DOHH2 (cell line): ENCODE measurements around the gene KLLN.

Experiments used
- CTCF ChIP-seq: fragments of 200-600 bp; sonication (generic); IDR thresholded peaks from one replicate; pipeline ENCODE4 v1.5.1; 2014; ENCODE audit warnings: antibody characterized with exemption, mild to moderate bottlenecking, low read depth, low read length; ENCODE audit not compliant: poor library complexity, severe bottlenecking
- EZH2phosphoT487 ChIP-seq: fragments of 200-600 bp; sonication (generic); IDR thresholded peaks from 2 replicates; pipeline ENCODE4 v1.6.1; 2017; ENCODE audit warnings: borderline replicate concordance, mild to moderate bottlenecking, antibody characterized with exemption, low read length, moderate library complexity, mixed read lengths

- no peak for TF ChIP-seq CTCF
- no peak for TF ChIP-seq EZH2phosphoT487
Observed at GRCh38 chr10:87842220-87842641, 21.1 kb downstream of the KLLN start.
